ENCODE measurements around the gene TGM6.

TGM6 gene

DNA sequence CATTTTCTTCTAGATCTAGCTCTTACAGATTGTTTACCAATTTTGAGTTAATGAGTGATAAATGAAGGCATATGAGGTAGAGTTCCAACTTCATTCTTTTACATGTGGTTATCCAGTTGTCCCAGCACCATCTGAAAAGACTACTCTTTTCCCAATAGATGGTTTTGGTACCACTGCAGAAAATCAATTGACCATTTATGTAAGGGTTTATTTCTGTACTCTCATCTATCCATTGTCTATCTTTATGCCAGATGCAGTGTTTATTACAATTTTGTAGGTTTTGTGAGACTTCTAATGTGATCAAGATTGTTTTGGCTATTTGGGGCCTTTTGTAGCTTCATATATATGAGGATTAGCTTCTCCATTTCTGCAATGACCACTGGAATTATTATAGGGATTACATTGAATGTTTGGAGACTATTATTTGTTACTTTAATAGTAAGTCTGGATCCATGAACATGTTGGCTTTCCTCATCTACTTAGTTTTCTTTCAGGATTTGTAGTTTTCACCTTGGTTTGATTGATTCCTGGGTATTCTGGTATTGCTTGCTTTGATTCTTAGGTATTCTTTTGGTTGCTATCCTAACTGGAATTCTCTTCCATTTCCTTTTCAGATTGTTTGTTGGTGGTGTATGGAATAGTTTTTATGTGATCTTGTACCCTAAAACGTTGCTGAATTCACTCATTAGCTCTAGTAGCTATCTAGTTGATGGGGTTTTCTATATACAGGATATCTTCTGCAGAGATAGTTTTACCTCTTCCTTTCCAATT, 79.5 kb downstream of the TGM6 start:
- no peak for DNase-seq

DNA sequence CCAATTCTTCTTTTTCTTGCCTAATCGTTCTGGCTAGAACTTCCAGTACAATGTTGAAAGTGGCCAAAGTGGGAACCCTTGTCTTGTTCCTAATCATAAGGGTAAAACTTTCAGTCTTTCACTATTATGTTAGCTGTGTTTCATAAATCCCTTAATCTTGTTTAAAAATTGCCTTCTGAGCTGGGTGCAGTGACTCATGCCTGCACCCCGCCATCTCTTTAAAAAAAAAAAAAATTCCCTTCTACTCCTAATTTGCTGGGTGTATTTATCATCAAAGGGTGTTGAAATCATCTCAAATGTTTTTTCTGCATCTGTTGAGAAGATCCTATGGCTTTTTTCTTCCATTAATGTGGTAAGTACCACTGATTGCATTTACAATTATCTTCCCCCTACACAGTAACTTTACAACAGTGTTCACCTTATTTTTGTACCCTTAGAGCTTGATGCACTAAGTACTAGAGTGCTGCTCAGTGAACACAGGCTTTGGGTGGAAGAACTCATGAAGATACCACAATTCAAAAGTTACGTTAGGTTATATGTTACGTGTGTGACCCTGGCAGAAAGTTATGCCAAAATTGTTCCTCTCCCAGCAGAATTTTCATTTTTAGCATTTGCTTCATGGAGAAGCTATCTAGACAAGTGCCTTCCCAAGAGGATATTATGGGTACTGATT, 80.2 kb downstream of the TGM6 start:
- DNase-seq, result no peak

DNA sequence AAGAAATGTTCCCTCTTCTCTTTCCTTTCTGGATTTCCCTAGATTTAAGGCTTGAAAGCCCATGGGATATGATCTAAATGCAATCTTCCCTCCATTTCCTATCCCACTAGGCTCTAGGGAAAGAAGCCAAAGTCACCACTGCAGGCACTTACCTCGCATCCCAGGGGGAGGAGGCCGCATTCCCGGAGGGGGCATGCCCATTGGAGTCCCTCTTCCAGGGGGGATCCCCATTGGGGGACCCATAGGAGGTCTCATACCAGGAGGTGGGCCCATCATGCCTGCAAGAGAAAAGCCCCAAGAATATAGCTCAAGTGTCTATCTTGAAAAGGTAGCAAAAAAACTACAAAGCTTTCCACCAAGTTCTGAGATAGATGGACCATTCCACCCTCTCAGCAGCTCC, 81.8 kb downstream of the TGM6 start:
- DNase-seq, result no peak

DNA sequence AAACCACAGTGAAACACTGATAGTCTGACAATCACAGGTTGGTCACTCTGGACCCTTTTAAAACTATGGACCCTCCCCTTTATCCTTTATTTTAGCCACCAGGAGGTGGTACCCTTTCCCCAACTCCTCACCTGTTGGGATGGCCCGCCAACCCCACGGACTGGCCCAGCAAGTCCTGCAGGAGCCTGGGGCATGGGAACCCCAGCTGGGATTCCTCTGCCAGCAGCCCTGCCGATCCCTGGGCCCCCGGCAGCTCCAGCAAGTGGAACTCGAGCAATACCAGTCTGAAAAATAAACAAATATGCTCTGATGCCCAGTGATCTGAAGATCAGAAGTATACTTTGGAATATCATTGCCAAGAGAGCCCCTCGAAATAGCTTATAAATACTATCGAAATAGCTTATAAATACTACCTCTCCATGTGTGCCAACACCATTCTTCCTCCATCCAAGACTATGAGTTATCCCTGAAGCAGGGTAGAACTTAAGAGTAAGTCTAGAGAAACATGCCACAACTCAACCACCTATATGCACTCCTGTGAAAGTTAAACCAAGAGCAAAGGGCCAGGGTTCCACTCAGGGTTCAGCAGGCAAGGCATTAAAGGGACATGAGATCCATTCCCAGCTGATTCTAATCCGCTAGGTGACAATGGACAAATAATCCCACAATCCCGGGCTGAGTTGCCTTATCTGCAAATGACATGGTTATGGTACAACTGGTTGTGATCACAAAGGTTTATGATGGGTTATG, 83.1 kb downstream of the TGM6 start:
- no peak for DNase-seq

DNA sequence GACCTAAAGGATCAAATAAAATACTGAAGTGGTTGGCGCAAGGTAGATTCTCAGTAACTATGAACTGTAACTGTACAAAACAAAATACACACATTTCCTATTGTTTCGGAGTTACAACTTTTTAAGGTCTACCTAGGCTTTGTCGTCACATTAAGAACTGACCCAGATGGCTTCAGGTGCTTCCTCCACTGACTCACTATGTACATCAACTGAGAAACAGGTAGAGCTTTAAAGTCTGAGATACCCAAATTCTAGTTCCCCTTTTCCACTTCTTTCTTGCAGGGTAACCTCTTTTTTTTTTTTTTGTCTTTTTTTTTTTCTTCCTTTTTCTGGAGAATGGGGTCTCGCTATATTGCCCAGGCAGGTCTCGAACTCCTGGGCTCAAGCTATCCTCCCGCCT, 84.4 kb downstream of the TGM6 start:
- DNase-seq, result no peak

DNA sequence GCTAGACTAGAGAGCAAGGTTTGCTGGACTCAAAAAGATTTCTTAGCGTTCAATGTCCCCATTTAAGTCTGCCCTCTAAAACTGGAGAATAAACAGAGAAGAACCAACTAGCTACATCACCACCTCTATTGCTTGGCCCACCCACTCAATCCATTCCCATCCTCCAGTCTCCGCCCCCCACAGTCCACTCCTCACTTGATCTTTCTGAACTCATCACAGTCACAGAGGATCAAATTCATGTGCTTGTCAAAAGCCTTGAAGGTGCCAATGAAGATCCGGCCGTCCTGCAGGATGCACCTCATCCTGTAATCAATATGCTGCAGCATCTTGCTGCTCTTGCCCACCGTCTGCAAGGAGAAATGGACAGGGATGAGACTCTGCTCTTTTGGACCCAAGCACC, 86.7 kb downstream of the TGM6 start:
- no peak for DNase-seq

DNA sequence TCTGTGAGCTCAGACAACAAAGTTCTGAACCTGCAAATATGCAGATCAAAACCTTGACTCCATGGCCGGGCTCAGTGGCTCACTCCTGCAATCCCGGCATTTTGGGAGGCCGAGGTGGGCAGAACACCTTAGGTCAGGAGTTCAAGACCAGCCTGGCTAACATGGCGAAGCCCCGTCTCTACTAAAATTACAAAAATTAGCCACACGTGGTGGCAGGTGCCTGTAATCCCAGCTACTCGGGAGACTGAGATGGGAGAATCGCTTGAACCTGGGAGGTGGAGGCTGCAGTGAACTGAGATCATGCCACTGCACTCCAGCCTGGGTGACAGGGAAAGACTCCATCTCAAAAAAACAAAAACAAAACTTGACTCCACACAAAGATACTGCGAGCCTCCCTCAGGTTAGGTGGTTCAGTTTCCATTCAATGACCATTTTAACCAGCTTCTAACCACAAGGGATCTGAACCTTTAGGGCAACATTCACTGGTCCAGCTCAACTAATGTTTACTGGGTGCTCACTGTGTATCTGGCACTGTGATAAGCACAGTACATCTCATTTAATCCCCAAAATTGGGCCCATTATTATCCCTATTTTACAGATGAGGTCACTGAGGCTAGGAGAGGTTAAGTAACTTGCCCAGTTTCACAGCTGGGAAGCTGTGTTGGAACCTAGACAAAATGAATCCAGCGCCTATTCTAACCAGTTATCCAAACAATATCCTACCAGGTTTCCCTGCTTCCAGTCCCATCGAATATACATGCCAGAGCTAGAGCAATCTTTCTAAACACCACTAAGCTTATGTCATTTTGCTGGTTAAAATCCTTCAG, 88.1 kb downstream of the TGM6 start:
- DNase-seq, result peak; percentile 8

DNA sequence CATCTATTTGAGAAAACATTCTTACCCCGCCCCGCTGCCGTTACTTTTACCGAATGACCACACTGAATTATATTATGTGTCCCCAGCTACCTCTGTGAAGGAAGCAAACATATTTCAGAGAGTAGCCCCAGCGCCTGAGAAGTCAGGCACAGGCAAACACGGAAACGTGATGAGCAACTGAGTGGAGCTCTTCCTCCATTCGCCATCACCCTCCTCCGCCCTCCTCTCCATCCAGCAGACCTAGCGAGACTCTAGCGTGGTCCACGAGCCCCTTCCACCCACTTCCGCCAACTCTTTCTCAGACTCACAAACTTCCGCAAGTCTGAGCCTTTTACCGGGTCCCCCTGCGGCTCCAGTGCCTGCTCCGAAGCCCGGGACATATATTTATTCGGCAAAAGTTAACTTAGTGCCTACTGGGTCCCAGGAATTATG, 89.3 kb downstream of the TGM6 start:
- DNase-seq, result peak; percentile 66

DNA sequence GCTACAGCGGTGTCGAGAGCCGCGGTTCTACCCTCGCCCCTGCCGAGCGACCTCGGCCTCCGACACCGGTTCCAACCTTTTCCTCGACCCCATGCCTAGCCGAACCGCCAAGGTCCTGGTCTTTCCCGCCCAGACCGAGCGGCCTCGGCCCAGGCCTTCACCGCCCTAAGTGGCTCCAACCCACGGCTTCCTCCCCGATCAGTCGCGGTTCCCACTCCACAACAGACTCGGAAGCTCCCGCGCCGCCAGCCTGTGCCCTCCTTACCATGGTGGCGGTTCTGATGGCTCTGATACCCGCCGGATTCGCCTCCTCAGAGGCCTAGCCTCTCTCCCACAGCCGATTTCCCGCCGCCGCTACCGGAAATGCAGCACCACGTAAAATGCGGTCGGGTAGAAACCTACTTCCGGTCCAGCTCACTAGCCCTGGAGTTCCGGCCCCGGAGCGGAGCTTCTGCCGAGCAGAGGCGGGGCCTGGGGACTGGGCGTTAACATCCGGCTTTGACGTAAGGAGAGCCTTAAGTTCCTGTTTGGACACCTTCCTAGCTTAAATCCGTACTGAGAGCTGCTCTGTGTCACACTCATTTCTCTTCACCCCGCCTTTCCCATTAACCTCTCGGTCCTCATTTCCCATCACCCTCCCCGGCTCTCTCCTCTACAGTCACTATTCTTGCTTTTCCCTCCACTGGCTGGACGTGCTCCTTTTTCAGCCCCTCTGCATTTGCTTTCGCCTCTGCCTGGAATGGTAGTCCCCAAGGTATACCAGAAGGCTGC, 89.9 kb downstream of the TGM6 start, which contains the start of gene SNRPB:
SNRPB (minus strand) TSS at position 367 of the 771 bp plus-strand sequence; CDS start at position 268, 99 bp downstream.
- peak; percentile 99 for DNase-seq

DNA sequence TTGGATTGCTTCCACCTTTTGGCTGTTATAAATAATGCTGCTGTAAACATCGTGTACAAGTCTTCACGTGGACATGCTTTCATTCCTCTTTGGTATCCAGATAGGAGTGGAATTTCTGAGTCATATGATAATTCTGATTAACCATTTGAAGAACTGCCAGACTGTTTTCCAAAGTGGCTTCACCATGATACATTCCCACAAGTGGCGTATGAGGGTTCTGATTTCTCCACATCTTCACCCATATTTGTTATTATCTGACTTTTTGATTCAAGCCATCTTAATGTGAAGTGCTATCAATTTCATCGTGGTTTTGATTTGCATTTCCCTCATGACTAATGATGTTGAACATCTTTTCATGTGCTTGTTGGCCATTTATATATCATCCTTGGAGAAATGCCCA, 92.8 kb downstream of the TGM6 start:
- DNase-seq, result peak; percentile 89

DNA sequence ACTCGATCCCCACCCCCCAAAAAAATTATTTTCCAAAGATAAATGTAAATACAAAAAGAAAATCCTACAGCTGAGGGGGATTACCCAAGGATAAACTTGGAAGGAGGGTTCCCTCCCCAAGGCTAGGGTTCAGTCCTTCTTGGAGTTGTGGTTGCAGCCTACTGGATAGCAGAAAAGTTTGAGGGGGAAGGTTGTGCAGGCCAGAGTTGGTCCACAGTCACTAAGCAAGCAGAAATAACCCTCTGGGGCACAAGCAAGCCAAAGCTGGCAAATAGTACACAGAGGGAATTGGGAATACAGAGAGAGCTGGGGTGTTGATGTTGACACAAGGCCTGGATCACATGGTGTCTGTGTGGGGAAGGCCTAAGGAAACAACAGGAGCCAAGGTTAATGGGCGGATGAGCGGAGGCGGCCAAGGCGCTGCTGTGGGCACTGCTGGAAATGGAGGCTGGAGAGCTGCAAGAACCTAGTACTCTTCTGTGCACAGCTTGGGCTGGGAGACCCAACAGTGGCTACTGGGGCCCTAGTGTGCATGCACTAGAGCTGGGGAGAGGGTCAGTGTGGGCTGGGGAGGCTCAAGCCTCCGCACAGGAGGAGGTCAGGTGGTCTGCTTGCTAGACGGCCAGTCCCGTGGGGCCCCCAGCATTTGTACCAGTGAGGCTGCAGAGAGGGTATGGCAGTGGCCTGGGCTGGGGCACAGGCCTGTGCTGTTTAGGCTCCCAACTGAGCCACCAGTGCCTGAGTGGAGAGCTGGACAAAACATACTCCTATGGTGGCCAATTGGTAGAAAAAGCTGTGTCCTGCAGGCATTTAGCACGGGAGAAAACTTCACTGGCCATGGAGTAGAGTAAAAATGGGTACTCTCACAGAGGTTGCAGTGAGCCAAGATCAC, 95.4 kb downstream of the TGM6 start:
- no peak for DNase-seq

DNA sequence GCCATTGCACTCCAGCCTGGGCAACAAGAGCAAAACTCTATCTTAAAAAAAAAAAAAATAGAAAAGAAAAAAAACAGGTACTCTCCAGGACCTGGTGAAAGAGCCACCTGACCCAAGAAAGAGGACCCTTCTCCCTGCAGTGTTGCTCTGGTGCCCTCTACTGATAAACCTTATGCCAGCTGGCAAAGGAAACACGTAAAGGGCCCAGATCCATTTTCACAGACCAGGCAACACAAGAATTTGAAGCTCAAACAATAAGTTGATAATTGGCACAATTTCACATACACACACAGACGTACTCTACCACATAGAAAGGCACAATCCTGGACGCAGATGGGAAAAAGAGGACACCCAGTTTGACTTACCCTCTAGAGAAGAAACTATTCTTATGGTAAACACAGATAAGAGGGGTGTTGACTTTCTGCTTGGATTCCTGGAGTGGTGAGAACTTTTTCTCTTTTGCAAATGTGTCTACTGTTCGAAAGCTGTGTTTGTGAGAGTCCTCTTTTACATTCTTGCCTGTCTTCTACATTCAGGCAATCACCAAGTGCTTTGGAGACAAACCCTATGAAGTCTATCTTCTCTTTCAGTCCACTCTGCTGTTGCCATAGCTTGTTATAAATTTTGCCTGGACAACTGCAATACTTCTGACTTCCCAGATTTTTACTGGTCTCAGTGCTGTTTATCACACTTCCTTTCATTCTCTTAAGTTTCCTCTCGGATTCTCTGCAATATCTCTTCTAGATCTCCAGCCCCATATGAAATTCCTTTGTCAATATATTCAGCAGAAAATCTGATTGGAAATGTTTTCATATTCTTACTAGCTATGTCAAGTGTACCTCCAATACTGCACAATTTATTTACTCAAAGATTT, 96.3 kb downstream of the TGM6 start:
- no peak for DNase-seq

DNA sequence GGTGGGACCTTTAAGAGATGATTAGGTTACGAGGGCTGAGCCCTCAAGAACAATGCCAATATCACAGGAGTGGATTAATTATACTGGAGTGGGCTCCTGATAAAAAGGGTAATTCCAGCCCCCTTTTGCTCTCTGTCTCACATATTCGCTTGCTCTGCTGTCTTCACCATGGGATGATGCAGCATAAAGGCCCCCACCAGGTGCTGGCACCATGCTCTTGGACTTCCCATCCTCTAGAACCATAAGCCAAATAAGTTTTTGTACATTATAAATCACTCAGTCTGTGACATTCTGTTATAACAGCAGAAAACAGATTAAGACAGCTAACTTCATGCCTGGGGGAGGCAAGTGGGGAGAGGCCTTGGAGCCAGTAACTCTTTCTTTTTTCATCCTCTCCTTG, 99.7 kb downstream of the TGM6 start:
- no peak for DNase-seq

Measured in fibroblast of skin of right biceps (primary cell).